WTC11 (cell line): ENCODE results near the gene ELMO1. TPM values are rescaled to one million over a fixed set of nuclear protein-coding genes. Genes with fewer than 3 reads are reported as not detected.

Experiments
- ATAC-seq: fragments of 200-7000 bp; cut with Tn5 transposase; 2 replicates; pipeline ENCODE4 v1.10.0; 2021; ENCODE audit warnings: mild to moderate bottlenecking, moderate library complexity
- CTCF ChIA-PET: fragments of 300-600 bp; sonication (Branson Sonifier 250); formaldehyde crosslinking; loops from one replicate; lab custom pipeline; 2021; ENCODE audit warnings: antibody characterized with exemption; lab: Charles Lee
- POLR2A ChIA-PET: fragments of 350-600 bp; sonication (Branson Sonifier 250); formaldehyde crosslinking; loops from one replicate; lab custom pipeline; 2021; ENCODE audit warnings: antibody characterized with exemption; lab: Charles Lee
- DNase-seq: peaks from one replicate; pipeline ENCODE4 v3.0.0; 2021; ENCODE audit warnings: low spot score
- H3K27ac Mint-ChIP-seq: 2 replicates; pipeline ENCODE4 v1.8.0; 2021; ENCODE audit warnings: mixed read lengths
- H3K27me3 Mint-ChIP-seq: 2 replicates; pipeline ENCODE4 v1.8.0; 2021; ENCODE audit warnings: low read depth, mild to moderate bottlenecking, moderate library complexity, mixed read lengths
- H3K36me3 Mint-ChIP-seq: 2 replicates; pipeline ENCODE4 v1.8.0; 2021; ENCODE audit warnings: mixed read lengths
- H3K4me1 Mint-ChIP-seq: 2 replicates; pipeline ENCODE4 v1.8.0; 2022; ENCODE audit warnings: mixed read lengths
- H3K4me3 Mint-ChIP-seq: 2 replicates; pipeline ENCODE4 v1.8.0; 2021; ENCODE audit warnings: mild to moderate bottlenecking, moderate library complexity, mixed read lengths
- H3K9me3 Mint-ChIP-seq: 2 replicates; pipeline ENCODE4 v1.8.0; 2021; ENCODE audit warnings: mixed read lengths
- CREM ChIP-seq: sonication (generic); formaldehyde crosslinking; IDR thresholded peaks from 2 replicates; pipeline ENCODE4 v1.8.1; 2022; ENCODE audit warnings: mild to moderate bottlenecking, missing genetic modification reagents, moderate library complexity
- ELF4 ChIP-seq: sonication (generic); formaldehyde crosslinking; IDR thresholded peaks from 2 replicates; pipeline ENCODE4 v1.8.1; 2022; ENCODE audit warnings: low read depth, mild to moderate bottlenecking, moderate library complexity, missing genetic modification reagents
- EMX1 ChIP-seq: fragments of 250-450 bp; sonication (Bioruptor Pico); IDR thresholded peaks from 2 replicates; pipeline ENCODE4 v1.8.0; 2021; ENCODE audit warnings: mild to moderate bottlenecking
- ETV6 ChIP-seq: sonication (generic); formaldehyde crosslinking; IDR thresholded peaks from 2 replicates; pipeline ENCODE4 v1.8.1; 2022; ENCODE audit warnings: mild to moderate bottlenecking, missing genetic modification reagents
- FOXJ3 ChIP-seq: sonication (generic); formaldehyde crosslinking; IDR thresholded peaks from 2 replicates; pipeline ENCODE4 v1.9.0; 2021; ENCODE audit warnings: missing genetic modification reagents, mild to moderate bottlenecking, borderline replicate concordance
- HMGA2 ChIP-seq: fragments of 250-450 bp; sonication (Bioruptor Pico); IDR thresholded peaks from 2 replicates; pipeline ENCODE4 v1.4.0; 2021; ENCODE audit warnings: mild to moderate bottlenecking, moderate library complexity
- JUN ChIP-seq: sonication (generic); formaldehyde crosslinking; IDR thresholded peaks from 2 replicates; pipeline ENCODE4 v1.8.0; 2023; ENCODE audit warnings: mild to moderate bottlenecking, missing genetic modification reagents
- NFATC4 ChIP-seq: fragments of 250-450 bp; sonication (Bioruptor Pico); IDR thresholded peaks from 2 replicates; pipeline ENCODE4 v1.9.0; 2021; ENCODE audit warnings: mild to moderate bottlenecking
- NR3C1 ChIP-seq: sonication (generic); formaldehyde crosslinking; conservative IDR thresholded peaks from 2 replicates; pipeline ENCODE4 v1.8.1; 2023; ENCODE audit warnings: low read depth, mild to moderate bottlenecking, missing genetic modification reagents
- RORB ChIP-seq: fragments of 250-450 bp; sonication (Bioruptor Pico); IDR thresholded peaks from 2 replicates; pipeline ENCODE4 v1.9.0; 2021; ENCODE audit warnings: mild to moderate bottlenecking
- SOX15 ChIP-seq: fragments of 250-450 bp; sonication (Bioruptor Pico); IDR thresholded peaks from 2 replicates; pipeline ENCODE4 v1.9.0; 2021; ENCODE audit warnings: mild to moderate bottlenecking
- SP1 ChIP-seq: sonication (generic); formaldehyde crosslinking; conservative IDR thresholded peaks from 2 replicates; pipeline ENCODE4 v1.8.1; 2022; ENCODE audit warnings: missing genetic modification reagents
- ZNF121 ChIP-seq: sonication (generic); formaldehyde crosslinking; IDR thresholded peaks from 2 replicates; pipeline ENCODE4 v1.8.0; 2023; ENCODE audit warnings: missing genetic modification reagents
- ZNF219 ChIP-seq: sonication (generic); formaldehyde crosslinking; IDR thresholded peaks from 2 replicates; pipeline ENCODE4 v1.8.0; 2023; ENCODE audit warnings: missing genetic modification reagents, mild to moderate bottlenecking, borderline replicate concordance
- ZNF396 ChIP-seq: fragments of 250-450 bp; sonication (Bioruptor Pico); IDR thresholded peaks from 2 replicates; pipeline ENCODE4 v1.8.0; 2021; ENCODE audit warnings: mild to moderate bottlenecking, moderate library complexity, borderline replicate concordance
- total RNA-seq: library from RNA; stranded (reverse); gene quantifications from 3 replicates; pipeline ENCODE4 v1.2.3, GENCODE V29; 2021
- TF ChIP-seq, protein P1 (sequence below): sonication (generic); formaldehyde crosslinking; IDR thresholded peaks from 2 replicates; pipeline ENCODE4 v1.8.1; 2022; ENCODE audit warnings: mild to moderate bottlenecking, moderate library complexity, missing genetic modification reagents
- TF ChIP-seq, protein P2 (sequence below): fragments of 200-600 bp; IDR thresholded peaks from 2 replicates; pipeline ENCODE4 v1.8.0; 2022; ENCODE audit warnings: antibody characterized with exemption
- TF ChIP-seq, protein P3 (sequence below): sonication (generic); formaldehyde crosslinking; conservative IDR thresholded peaks from 2 replicates; pipeline ENCODE4 v1.8.1; 2023; ENCODE audit warnings: mild to moderate bottlenecking, low read depth, missing genetic modification reagents, moderate library complexity
- TF ChIP-seq, protein P4 (sequence below): sonication (generic); formaldehyde crosslinking; IDR thresholded peaks from 2 replicates; pipeline ENCODE4 v1.8.1; 2022; ENCODE audit warnings: missing genetic modification reagents, borderline replicate concordance
- TF ChIP-seq, protein P5 (sequence below): sonication (generic); formaldehyde crosslinking; IDR thresholded peaks from 2 replicates; pipeline ENCODE4 v1.8.0; 2023; ENCODE audit warnings: mild to moderate bottlenecking, missing genetic modification reagents
- TF ChIP-seq, protein P6 (sequence below): fragments of 250-450 bp; sonication (Bioruptor Pico); IDR thresholded peaks from 2 replicates; pipeline ENCODE4 v1.9.0; 2021; ENCODE audit warnings: mild to moderate bottlenecking

ELMO1 gene
- total RNA-seq, 1 experiment from 2014 or later, result 19.4 TPM

DNA sequence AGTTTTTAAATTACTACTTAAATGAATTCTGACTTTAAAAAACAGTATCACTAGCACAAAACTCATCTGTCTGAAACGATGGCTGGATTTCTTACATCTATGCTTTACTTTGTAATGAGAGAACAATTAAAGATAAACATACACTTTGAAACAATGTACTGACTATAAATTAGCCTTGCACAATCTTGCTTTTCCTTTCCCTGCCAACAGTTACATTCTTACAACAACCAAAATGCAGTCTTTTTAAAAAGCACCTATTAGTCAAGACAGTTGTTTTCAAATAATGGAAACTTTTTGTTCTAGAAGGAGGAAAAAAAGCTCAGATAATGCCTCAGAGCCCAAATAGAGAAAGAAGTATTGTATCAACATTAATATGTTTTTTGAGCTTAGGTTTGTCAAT, 153.3 kb downstream of the ELMO1 start (continued):
- TF ChIP-seq, protein P1, sequence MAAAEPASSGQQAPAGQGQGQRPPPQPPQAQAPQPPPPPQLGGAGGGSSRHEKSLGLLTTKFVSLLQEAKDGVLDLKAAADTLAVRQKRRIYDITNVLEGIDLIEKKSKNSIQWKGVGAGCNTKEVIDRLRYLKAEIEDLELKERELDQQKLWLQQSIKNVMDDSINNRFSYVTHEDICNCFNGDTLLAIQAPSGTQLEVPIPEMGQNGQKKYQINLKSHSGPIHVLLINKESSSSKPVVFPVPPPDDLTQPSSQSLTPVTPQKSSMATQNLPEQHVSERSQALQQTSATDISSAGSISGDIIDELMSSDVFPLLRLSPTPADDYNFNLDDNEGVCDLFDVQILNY (CRISPR knock-in tag), result no peak
- TF ChIP-seq, protein P2, sequence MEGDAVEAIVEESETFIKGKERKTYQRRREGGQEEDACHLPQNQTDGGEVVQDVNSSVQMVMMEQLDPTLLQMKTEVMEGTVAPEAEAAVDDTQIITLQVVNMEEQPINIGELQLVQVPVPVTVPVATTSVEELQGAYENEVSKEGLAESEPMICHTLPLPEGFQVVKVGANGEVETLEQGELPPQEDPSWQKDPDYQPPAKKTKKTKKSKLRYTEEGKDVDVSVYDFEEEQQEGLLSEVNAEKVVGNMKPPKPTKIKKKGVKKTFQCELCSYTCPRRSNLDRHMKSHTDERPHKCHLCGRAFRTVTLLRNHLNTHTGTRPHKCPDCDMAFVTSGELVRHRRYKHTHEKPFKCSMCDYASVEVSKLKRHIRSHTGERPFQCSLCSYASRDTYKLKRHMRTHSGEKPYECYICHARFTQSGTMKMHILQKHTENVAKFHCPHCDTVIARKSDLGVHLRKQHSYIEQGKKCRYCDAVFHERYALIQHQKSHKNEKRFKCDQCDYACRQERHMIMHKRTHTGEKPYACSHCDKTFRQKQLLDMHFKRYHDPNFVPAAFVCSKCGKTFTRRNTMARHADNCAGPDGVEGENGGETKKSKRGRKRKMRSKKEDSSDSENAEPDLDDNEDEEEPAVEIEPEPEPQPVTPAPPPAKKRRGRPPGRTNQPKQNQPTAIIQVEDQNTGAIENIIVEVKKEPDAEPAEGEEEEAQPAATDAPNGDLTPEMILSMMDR, result no peak
- no peak for TF ChIP-seq ZNF219
- no peak for TF ChIP-seq RORB (CRISPR knock-in tag)
- TF ChIP-seq, all 79 proteins: peak for 0

DNA sequence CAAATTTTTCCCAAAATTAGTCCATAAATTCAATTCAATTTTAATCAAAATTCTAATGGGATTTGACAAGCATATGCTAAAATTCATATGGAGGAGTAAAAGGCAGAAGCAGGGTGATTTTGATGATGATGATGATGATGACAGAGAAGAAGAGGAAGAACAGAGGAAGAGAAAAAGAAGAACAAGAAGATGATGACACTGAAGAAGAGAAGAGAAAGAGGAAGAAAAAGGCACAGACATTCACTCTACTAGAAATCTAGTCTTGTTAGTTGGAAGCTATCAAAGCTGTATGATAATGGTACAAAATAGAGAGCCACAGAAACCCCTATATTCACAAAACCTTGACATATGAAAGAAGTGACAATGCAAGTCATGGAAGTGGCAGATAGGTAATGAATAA, 157.9 kb downstream of the ELMO1 start:
- peaks cover 8% of the 10 kb centered on the region for H3K9me3 Mint-ChIP-seq
- H3K27me3 Mint-ChIP-seq, result no peaks in the 10 kb centered on the region
- H3K4me1 Mint-ChIP-seq, result no peaks in the 10 kb centered on the region; the same call in 1 of the 2 replicates
- no peak overlapping the region for H3K4me3 Mint-ChIP-seq
- CTCF ChIA-PET, result interaction anchor here (1.9 kb wide), 1 partner anchor 56 kb away, joined by 7 read pairs; no protein-coding TSS in a partner anchor
- TF ChIP-seq, protein P3, sequence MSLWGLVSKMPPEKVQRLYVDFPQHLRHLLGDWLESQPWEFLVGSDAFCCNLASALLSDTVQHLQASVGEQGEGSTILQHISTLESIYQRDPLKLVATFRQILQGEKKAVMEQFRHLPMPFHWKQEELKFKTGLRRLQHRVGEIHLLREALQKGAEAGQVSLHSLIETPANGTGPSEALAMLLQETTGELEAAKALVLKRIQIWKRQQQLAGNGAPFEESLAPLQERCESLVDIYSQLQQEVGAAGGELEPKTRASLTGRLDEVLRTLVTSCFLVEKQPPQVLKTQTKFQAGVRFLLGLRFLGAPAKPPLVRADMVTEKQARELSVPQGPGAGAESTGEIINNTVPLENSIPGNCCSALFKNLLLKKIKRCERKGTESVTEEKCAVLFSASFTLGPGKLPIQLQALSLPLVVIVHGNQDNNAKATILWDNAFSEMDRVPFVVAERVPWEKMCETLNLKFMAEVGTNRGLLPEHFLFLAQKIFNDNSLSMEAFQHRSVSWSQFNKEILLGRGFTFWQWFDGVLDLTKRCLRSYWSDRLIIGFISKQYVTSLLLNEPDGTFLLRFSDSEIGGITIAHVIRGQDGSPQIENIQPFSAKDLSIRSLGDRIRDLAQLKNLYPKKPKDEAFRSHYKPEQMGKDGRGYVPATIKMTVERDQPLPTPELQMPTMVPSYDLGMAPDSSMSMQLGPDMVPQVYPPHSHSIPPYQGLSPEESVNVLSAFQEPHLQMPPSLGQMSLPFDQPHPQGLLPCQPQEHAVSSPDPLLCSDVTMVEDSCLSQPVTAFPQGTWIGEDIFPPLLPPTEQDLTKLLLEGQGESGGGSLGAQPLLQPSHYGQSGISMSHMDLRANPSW (CRISPR knock-in tag), result no peak
- TF ChIP-seq, protein P4, sequence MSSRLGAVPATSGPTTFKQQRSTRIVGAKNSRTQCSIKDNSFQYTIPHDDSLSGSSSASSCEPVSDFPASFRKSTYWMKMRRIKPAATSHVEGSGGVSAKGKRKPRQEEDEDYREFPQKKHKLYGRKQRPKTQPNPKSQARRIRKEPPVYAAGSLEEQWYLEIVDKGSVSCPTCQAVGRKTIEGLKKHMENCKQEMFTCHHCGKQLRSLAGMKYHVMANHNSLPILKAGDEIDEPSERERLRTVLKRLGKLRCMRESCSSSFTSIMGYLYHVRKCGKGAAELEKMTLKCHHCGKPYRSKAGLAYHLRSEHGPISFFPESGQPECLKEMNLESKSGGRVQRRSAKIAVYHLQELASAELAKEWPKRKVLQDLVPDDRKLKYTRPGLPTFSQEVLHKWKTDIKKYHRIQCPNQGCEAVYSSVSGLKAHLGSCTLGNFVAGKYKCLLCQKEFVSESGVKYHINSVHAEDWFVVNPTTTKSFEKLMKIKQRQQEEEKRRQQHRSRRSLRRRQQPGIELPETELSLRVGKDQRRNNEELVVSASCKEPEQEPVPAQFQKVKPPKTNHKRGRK, result no peak
- H3K27ac Mint-ChIP-seq, result no peak overlapping the region
- peaks cover 5% of the 10 kb centered on the region for H3K36me3 Mint-ChIP-seq
- ATAC-seq (no peak), DNase-seq (no peak)
- POLR2A ChIA-PET, result no interaction called here

DNA sequence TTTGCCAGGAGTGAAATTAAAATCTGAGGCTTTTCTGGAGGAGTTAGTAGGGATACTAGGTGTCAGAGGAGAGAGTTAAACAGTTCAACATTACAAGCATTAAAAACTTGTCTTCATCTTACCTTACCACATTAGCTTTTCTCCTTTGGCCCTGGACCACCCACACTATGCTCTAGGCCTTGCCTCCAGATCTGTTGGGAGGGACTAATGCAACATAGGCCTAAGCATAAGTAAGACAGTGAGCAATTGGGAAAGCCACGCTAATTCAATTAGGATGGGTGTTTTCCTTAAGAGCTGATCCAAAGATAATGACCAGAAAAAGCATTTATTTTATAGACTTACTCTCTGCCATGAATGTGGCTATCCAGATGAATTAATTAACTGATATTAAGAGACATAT, 158.9 kb downstream of the ELMO1 start:
- Mint-ChIP-seq H3K27ac (peak overlapping the region; percentile 29; the same call in 1 of the 2 replicates), H3K9me3 (peaks cover 8% of the 10 kb centered on the region), H3K27me3 (no peaks in the 10 kb centered on the region), H3K4me3 (no peak overlapping the region), H3K36me3 (peaks cover 5% of the 10 kb centered on the region), H3K4me1 (peaks cover 6% of the 10 kb centered on the region)
- TF ChIP-seq CREM (CRISPR knock-in tag) (no peak), ELF4 (CRISPR knock-in tag) (no peak), NFATC4 (no peak), RORB (CRISPR knock-in tag) (no peak), ZNF219 (no peak), NR3C1 (no peak), SOX15 (CRISPR knock-in tag) (no peak), ZNF396 (CRISPR knock-in tag) (no peak), ZNF121 (CRISPR knock-in tag) (no peak), HMGA2 (CRISPR knock-in tag) (no peak), SP1 (CRISPR knock-in tag) (no peak), JUN (CRISPR knock-in tag) (no peak), FOXJ3 (CRISPR knock-in tag) (no peak), ETV6 (CRISPR knock-in tag) (no peak), EMX1 (CRISPR knock-in tag) (no peak)
- TF ChIP-seq, protein P5, sequence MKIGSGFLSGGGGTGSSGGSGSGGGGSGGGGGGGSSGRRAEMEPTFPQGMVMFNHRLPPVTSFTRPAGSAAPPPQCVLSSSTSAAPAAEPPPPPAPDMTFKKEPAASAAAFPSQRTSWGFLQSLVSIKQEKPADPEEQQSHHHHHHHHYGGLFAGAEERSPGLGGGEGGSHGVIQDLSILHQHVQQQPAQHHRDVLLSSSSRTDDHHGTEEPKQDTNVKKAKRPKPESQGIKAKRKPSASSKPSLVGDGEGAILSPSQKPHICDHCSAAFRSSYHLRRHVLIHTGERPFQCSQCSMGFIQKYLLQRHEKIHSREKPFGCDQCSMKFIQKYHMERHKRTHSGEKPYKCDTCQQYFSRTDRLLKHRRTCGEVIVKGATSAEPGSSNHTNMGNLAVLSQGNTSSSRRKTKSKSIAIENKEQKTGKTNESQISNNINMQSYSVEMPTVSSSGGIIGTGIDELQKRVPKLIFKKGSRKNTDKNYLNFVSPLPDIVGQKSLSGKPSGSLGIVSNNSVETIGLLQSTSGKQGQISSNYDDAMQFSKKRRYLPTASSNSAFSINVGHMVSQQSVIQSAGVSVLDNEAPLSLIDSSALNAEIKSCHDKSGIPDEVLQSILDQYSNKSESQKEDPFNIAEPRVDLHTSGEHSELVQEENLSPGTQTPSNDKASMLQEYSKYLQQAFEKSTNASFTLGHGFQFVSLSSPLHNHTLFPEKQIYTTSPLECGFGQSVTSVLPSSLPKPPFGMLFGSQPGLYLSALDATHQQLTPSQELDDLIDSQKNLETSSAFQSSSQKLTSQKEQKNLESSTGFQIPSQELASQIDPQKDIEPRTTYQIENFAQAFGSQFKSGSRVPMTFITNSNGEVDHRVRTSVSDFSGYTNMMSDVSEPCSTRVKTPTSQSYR (CRISPR knock-in tag), result no peak
- TF ChIP-seq, protein P6, sequence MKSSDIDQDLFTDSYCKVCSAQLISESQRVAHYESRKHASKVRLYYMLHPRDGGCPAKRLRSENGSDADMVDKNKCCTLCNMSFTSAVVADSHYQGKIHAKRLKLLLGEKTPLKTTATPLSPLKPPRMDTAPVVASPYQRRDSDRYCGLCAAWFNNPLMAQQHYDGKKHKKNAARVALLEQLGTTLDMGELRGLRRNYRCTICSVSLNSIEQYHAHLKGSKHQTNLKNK (CRISPR knock-in tag), result no peak
- DNase-seq (no peak), ATAC-seq (no peak)
- ChIA-PET CTCF (interaction anchor here (0.6 to 1.9 kb wide), 2 partner anchors 55 to 74 kb away, joined by 3 to 7 read pairs; no protein-coding TSS in a partner anchor), POLR2A (no interaction called here)
